Gastroesophageal sphincter (tissue), 3 donors: ENCODE data around the gene MX2.

Experiments used
- EP300 ChIP-seq: sonication (generic); formaldehyde crosslinking; IDR thresholded peaks from one replicate; pipeline ENCODE4 v1.6.1; 2017; ENCODE audit warnings: antibody characterized with exemption, mild to moderate bottlenecking
- POLR2A ChIP-seq, 2 donors: fragments of 450-650 bp; IDR thresholded peaks; one replicate each; pipeline ENCODE4 v1.6.1; 2017; ENCODE audit warnings: antibody characterized with exemption in 2 of 2, mild to moderate bottlenecking in 2 of 2, moderate library complexity in 1 of 2
- POLR2AphosphoS5 ChIP-seq: sonication (generic); formaldehyde crosslinking; IDR thresholded peaks from one replicate; pipeline ENCODE4 v1.6.1; 2017; ENCODE audit warnings: antibody characterized with exemption
- TF ChIP-seq, protein P1 (sequence below), 4 experiments: fragments of 200-600 bp in 2 of 4; fragments of 450-650 bp in 2 of 4; sonication (generic) in 1 of 4; IDR thresholded peaks; one replicate each; pipeline ENCODE4 v1.5.1; 2017 to 2019; ENCODE audit warnings: antibody characterized with exemption in 4 of 4, mild to moderate bottlenecking in 2 of 4, moderate library complexity in 2 of 4

DNA sequence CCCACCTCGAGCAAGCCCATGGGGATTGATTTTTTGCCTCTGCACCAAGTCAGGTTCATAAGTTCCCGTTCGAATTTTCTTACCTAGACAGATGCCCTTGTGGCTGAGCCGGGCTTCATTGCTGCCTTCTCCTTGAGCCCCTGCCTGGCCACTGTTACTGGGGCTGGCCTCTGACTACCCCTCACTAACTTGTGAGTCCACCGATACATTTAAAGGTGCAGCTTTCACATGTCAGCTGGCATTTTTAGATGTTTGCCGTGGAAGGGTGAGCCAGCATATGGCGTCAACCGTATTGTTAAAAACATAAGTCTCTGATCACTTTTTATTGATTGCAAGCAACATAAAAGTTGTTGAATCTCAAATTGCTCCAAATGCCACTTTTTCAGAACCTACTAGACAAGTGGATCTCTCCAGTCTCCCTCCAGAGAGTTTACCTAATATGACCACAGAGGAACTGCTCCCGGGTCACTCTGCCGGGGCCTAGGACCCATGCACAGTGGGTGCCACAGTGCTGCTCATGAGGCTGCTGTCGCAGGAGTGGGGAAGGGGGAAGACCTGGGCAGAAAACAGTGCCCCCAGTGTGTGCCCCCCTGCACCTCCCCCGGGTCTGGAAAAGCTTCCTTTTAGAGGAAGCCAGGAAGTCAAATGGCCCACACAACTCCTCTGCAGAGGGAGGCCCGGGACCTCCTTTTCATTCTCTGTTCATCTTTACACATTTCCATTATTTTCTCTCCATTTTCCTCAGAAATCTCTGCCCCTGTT lies 83.1 kb downstream of the MX2 start:
- TF ChIP-seq POLR2AphosphoS5 (no peak), EP300 (no peak), POLR2A (IDR thresholded peaks at IDR 0.05) (no peak)
- TF ChIP-seq, protein P1, sequence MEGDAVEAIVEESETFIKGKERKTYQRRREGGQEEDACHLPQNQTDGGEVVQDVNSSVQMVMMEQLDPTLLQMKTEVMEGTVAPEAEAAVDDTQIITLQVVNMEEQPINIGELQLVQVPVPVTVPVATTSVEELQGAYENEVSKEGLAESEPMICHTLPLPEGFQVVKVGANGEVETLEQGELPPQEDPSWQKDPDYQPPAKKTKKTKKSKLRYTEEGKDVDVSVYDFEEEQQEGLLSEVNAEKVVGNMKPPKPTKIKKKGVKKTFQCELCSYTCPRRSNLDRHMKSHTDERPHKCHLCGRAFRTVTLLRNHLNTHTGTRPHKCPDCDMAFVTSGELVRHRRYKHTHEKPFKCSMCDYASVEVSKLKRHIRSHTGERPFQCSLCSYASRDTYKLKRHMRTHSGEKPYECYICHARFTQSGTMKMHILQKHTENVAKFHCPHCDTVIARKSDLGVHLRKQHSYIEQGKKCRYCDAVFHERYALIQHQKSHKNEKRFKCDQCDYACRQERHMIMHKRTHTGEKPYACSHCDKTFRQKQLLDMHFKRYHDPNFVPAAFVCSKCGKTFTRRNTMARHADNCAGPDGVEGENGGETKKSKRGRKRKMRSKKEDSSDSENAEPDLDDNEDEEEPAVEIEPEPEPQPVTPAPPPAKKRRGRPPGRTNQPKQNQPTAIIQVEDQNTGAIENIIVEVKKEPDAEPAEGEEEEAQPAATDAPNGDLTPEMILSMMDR (IDR thresholded peaks at IDR 0.05) = no peak
